ENCODE data around the gene DPP6.

The DPP6 gene

DNA sequence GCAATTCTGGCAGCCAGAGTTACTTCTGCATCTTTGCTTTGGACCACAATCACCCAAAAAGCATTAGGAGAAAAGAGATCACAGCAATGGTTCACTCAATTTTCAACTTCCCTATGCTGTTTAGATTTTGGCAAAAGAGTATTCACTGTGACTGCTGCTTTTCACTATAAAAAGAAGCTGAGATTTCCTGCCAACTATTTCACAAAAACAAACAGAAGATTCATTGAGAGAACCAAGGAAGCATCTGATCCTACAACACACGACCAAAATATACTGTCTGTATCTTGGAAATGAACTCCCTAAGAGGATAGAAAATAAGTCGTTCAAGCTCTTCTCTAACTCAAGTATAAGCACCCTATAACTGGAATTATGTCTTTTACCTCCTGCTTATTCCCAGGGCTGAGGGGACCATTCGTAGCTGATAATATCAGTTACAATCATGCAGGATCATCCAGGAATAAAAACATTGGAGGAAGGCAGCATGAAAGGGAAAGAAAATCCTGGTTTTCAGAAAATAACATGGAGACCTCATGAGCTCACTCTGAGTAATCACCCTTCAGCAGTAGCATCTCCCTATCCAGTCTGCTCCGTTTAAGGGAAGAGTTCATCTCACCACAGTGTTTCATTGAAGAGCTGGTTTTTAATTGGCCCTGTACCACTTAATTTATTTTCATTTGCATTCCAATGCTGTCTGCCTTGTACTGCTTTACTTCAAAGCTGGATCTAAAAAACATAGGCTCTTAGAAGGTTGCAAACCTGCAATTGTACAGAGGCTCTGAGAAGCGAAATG lies 694.6 kb downstream of the DPP6 start:
- in situ Hi-C loops (cut with MboI; ENCODE audit: low sequenced_read_pairs): no loop called here

DNA sequence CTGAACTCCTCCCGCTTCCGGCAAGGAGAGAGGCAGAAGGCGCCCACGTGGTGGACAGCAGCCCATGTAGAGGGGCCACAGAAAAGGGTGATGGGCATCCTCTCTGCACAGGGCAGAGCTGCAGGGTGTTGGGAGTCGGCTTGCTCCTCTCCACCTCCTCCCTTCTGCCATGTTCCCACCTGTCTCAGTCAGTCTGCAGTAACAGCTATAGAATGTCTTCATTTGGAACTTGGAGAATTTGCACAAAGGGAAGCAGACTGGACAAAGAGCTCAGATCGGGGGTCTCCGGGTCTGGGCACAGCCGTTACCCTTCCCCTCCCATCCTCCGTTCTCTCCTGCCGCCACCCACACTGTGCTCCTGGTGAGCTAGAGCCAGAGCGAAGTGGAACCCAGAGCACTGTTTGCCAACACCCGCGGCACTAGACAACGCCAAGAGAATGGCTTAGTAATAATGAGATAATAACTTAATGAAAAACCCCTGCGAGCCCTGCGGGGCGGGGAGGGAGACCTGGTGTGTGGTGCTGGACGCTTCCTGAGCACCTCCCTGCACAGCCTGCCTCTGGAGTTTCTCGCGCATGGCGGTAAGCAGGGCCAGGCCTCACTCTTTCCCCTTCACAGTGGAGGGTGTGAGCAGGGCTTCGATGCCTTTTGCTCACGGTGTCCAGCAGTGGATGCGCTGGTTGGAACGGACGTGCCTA lies 696.0 kb downstream of the DPP6 start:
- in situ Hi-C loops (cut with MboI; ENCODE audit: low sequenced_read_pairs): no loop called here

DNA sequence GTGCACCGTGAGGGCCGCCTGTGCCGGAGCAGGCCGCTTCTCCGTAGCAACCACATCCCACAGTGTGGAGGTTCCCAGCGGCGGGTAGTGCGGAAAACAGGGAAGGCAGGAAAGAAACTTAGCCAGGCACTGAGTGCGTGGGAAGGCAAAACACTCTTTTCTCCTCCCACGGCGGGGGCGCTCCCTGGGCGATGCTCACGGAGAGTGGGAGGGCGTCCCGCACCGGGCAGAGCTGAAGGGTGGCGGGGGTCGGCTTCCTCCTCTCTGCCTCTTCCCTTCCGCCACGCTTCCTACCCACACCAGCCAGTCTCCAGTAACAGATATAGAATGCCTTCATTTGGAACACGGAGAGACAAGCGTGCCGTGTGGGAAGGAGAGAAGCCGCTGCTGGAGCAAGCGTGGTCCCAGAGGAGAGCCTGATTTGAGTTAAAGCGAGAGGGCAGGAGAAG lies 698.2 kb downstream of the DPP6 start:
- in situ Hi-C loops (cut with MboI; ENCODE audit: low sequenced_read_pairs): no loop called here

DNA sequence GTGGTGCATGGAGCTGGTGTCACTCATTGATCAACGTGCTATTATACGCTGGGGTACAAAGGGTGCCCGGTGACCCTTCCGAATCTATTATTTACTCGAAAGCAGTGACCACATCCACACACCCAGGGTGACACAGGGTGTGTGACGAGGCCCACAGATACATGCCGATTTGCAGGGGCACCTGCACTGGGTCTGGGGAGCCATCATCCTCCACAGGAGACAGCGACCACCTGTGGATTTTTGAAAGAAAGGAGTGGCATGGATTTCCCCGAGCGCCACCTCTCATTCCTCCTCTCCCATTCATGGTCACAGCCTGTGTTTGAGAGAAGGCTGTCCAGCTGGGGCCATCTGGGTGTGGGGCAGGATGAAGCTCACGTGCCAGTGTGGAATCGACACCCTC lies 701.0 kb downstream of the DPP6 start:
- in situ Hi-C loops (cut with MboI; ENCODE audit: low sequenced_read_pairs): no loop called here

DNA sequence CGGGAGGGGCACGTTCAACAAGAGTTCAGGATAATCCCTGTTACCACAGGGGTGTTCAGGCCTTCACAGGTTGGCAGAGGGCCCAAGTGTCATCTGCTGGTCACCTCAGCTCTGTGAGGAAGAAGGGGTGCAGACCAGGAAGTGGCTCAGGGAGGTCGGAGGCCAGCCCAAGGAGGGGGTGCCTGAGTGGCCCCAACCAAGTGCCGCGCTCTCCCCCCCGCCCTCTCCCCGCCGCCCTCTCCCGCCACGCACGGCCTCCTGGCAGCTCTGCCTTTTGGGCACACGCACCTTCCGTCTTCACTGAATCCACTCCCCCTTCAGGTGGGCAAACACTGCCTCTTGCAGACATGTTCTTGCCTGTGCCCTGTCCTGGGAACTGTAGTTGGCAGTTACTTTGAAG lies 705.6 kb downstream of the DPP6 start:
- in situ Hi-C loops (cut with MboI; ENCODE audit: low sequenced_read_pairs): no loop called here

DNA sequence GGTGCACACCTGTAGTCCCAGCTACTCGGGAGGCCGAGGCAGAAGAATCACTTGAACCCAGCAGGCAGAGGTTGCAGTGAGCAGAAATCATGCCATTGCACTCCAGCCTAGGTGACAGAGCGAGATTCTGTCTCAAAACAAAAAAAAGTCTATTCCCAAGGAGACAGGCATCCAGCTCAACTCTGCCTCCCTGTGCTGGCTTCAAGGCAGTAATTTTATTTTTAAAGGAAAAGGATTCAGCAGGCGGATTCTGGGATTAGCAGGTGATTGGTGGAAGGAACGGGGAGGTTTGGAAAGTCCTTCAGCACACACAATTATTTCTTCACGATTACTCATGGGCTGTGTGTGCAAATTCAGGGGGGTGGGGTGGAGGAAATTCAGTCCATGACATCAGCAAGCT lies 707.8 kb downstream of the DPP6 start:
- in situ Hi-C loops (cut with MboI; ENCODE audit: low sequenced_read_pairs): no loop called here

DNA sequence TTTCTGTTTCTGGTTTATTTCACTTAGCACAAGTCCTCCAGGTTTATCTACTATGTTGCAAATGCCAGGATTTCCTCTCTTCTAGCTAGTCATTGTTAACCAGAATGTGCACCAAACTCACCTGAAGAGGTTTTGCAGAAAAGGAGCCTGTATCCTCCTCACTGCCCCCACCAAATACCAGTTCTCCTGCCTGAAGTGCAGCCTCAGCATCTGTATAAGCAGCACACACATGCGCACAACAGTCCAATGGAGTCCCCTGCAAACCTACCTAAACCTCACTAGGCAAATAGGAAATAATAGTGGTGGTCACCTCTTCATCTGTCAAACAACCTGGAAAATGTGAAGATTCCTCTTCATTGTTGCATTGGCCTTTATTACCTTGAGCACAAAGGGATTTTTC lies 712.9 kb downstream of the DPP6 start:
- in situ Hi-C loops (cut with MboI; ENCODE audit: low sequenced_read_pairs): no loop called here

DNA sequence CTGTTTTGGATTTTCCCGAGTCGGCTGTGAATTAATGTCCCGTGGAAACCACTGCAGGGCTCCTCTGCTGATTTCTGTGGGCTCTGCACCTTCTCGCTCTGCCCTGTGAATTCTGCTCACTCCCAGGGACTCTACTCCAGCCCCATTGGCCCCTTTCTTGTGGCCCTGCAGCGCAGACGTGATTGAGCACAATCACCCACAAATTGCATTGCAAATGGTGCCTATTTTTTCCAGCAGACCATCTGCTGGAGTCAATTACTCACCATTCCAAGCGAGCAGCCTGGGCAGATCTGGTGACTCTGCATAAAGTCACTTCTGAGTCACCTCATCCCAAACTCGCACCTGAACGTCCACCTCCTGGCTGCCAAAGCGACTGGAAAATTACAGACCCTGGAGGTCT lies 714.9 kb downstream of the DPP6 start:
- in situ Hi-C loops (cut with MboI; ENCODE audit: low sequenced_read_pairs): no loop called here

DNA sequence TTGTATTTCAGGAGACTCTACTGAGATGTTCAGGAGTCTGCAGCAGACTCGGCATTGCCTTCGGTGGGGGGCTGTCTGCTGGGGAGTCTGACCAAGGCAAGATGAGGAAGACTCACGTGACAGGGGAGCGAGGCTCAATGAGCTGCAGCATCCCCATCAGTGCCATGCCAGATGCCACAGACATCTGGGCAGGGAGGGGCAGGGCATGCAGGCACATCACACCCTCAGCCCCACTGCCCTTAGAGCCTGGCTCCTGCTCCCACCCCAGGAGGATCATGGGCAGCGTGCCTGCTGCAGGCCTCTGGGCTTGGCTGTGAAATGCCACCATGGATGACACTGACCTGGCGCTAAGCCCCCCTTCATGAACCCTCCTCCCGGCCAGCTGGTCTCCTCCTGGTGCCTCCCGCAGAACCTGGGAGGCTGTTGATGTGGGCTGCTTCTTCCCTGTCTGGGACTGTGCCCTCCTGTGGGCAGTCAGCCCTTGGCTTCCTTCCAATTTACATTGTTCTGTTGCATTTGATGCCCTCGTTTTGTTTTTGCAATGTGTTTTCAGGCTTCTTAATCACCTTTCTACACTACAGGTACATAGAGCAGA lies 715.7 kb downstream of the DPP6 start:
- in situ Hi-C loops (cut with MboI; ENCODE audit: low sequenced_read_pairs): no loop called here

DNA sequence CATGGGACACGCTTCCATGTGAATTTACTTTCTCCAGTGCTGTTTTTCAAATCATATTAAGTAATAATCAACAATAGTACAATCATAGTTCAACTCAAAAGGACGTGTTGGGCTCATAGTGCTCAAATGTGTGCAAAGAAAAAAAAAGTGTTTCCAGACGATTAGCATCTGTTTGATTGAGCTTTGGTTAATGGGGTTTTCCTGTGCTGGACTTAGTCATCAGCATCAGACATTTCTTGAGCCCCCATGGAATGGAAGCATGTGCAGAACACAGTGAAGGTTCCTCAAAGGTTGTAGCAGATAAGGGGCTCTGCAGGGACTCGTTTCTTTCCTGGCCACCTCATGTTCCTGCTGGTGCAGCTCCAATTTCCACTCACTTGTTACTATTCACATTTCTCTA lies 716.8 kb downstream of the DPP6 start:
- in situ Hi-C loops (cut with MboI; ENCODE audit: low sequenced_read_pairs): no loop called here

DNA sequence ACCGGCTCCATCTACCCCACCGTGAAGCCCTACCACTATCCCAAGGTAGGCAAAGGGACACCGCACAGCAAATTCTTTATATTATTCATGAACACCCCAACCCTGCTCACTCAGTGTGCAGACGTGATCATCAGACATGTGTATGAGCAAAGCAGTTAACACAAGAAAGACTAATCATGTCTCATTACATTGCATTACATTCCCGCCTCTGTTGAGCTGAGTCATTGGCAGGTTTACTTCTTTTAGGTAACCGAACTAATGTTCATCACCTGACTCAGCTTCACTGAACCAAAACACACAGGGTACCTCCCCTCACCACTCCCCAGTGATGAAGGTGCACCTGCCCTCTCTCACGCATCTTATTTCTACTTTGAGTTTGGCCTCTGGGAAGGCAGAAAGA lies 717.3 kb downstream of the DPP6 start:
- in situ Hi-C loops (cut with MboI; ENCODE audit: low sequenced_read_pairs): no loop called here

DNA sequence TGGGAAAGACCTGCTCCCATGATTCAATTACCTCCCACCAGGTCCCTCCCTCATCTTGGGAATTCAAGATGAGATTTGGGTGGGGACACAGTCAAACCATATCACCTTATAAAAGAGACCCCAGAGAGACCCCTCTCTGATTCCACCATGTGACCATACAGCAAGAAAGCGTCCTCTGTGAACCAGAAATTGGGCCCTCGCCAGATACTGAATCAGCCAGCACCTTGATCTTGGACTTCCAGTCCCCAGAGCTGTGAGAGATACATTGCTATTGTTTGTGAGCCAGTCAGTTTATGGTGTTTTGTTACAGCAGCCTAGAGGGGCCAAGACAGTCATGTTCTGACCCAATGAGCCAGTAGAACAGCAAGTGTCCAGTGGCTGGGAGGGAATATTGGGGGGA lies 718.2 kb downstream of the DPP6 start:
- in situ Hi-C loops (cut with MboI; ENCODE audit: low sequenced_read_pairs): no loop called here

DNA sequence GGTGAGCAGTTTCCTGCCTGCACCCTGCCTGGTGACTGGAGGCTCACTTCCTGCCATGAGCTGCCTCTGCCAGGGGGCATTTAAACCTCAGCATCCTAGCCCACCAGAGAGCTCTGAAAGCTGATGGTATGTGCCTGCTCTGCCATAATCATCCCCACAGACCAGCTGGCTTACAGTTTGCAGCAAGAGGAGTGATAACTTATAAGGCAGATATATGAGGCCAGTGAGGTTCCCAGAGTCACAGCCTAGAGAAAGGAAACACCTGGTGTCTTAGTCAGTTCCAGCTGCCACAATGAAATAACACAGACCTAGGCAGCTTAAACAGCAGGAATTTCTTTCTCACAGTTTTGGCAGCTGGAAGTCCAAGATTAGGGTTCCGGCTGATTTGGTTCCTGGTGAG lies 718.8 kb downstream of the DPP6 start:
- in situ Hi-C loops (cut with MboI; ENCODE audit: low sequenced_read_pairs): no loop called here

DNA sequence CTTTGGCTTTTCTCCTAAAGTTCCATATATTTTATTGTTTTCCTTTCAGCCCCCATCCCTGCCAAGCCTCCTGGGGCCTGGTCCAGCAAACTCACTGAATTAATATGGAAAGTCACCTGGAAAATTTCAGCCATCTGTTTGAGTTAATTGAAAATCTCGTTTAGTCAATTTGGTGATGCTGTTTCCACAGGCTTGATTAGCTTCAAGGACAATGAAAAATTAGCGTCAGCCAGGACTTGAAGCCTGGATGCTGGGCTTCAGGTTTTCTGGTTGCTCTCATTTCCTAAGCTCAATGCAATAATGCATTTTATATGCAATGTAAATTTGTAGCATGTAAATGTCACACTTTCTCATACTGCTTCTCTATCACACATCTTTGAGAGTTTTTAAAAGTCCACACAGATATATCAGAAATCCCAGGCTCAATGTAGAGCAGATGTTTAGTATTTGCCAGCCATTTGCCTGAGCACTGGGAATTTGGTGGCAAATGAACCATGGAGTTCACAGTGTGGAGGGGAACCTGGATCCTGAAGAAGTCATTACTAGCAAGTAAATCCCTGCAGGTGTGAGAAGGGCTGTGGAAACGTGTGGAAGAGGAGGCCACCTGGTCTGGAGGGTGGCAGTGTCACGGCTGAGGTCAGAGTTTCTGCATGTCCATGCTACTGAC lies 722.2 kb downstream of the DPP6 start:
- in situ Hi-C loops (cut with MboI; ENCODE audit: low sequenced_read_pairs): no loop called here

DNA sequence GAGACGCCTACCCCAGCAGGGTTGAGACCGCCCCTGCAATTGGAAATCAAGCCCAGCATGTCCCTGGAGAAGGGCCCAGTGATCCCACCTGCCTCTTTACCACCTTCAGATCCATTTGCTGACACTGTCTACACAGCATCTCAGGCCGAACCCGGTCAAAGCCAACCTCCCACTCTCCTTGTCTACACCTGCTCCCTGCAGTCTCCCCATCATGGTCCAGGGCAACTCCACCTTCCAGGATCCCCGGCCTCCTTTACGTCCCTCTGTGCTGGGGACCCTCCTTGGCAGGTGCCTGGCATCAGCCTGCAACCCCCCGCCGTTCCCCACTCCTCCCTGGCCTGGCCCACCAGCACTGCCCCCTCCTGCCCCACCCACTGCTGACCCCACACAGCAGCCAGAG lies 723.5 kb downstream of the DPP6 start:
- in situ Hi-C loops (cut with MboI; ENCODE audit: low sequenced_read_pairs): no loop called here

DNA sequence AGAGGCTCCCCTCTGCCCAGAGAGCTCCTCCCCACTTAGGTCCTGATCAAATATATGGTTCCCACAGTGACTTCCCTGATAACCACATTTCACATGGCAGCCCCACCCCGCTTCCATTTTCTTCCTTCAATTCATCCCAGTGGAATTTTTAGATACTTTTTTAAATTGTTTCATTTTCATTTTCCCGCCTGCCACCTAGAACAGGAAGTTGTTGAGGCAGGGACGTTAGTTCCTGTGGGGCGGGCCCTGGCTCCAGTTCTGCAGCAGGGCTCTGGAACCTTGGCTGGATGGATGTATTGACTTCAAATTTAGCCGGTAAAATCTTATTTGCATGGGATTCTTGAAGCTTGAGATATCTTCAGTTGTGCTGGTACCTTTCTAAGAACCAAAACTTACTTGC lies 724.2 kb downstream of the DPP6 start:
- in situ Hi-C loops (cut with MboI; ENCODE audit: low sequenced_read_pairs): no loop called here

DNA sequence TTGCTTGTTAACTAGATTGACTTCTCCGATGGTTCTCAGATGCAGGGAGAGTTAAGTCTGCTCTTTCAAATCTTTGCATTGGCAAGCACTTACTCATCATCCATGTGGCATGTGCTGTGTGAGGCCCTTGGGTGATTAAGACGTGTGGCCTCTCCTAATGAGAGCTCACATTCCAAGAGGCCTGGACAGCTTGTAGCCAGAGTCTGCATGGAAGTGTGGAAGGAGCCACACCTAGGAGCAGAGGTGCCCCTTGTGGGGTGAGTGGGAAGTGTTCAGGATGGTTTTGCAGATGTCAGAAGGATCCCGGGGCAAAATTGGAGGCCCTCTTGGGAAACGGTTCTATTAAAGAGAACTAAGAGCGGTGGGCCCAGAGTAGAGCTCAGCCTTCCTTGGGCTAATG lies 724.8 kb downstream of the DPP6 start:
- in situ Hi-C loops (cut with MboI; ENCODE audit: low sequenced_read_pairs): no loop called here

DNA sequence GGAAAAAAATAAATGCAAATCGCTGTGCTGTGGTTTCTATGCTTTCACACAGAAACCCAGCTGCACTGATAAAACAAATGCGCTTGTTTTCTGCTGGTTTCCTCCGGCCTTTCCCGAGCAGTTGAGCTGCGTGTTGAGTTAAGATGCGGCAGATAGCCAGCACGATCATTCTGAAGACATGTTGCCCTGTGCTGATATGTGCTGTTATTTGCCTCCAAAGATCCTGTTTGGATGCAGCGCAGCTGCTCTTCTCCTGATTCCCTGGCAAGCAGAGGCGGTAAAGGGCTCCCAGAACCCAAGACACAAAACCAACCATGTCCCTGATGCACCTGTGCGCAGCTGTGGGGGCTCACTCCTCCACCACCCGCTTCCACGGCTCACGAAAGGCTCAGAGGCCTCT lies 725.3 kb downstream of the DPP6 start:
- in situ Hi-C loops (cut with MboI; ENCODE audit: low sequenced_read_pairs): no loop called here

DNA sequence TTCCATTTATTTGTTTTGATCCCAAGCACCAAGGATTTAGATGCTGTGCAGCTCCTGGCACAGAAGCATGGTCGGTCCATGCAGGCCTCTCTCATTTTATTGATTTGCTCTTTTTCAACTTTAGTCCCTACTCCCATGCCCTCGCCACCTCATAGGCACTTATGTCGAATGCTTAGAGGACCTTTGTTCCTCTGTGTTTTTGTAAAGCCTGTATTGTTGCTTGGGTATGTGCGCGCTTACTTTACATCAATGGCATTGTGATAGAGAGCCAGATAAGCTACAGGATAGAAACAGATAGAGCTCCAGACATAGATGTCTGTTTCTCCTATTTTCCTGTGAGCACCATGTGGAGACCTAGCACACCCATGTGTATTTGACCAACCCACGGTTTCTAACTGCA lies 725.7 kb downstream of the DPP6 start:
- in situ Hi-C loops (cut with MboI; ENCODE audit: low sequenced_read_pairs): no loop called here

DNA sequence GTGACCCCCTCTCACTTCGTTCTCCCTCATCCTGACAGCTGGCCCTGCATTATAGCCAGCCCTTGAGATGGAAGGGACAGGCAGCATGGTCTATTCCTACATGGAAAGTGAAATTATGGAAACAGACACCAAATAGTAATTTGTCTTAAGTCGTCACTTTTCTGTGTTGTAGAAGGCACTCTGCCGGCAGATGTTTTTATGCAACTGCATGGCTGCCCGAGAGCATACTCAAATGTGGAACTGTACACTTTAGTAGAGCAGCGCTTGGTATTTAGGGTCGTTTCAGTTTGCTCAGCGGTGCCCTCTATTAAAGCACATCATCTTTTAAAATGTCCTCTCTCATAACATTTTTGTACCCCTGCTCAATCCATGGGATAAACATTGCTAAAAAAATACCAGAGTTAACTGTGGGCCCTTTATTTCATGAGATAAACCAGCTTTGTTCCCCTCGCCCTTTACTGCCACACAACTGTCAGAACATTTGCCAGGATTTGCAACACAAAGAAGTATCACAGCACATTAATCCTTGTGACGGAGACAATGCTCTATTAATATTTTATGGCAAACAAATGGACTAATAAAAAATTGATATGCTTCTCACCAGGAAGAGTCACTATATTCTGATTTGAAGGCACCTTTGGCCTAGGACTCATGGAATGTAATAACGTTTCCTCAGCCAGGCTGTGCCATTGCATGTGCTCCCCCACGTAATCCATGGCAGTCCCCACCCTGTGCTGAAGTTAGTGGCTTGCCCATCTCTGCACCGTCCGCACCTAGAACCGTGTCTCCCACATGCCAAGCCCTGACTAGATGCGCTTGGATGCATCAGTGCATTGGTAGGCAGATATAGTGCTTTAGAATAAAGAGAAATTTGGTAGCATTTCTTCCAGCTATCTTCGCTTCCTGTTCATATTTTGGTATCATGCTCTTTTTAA lies 729.4 kb downstream of the DPP6 start:
- in situ Hi-C loops (cut with MboI; ENCODE audit: low sequenced_read_pairs): no loop called here

All from HL-60/S4 treated with retinoic acid at 250 ng/mL for 4 days and 3 days (cell line).